H1 (cell line): ENCODE results near the gene SAMD9. TPM values are rescaled to one million over a fixed set of nuclear protein-coding genes. Genes with fewer than 3 reads are reported as not detected.

ENCODE experiments used
- ATF3 ChIP-seq: IDR thresholded peaks from 2 replicates; pipeline ENCODE4 v1.6.1; 2011; ENCODE audit warnings: low read depth, mild to moderate bottlenecking, low read length; ENCODE audit not compliant: insufficient read depth
- E2F6 ChIP-seq: IDR thresholded peaks from 2 replicates; pipeline ENCODE4 v1.6.1; 2012; ENCODE audit warnings: inconsistent platforms
- EP300 ChIP-seq, 2 experiments: IDR thresholded peaks; 1 replicate in 1 of 2; 2 replicates in 1 of 2; pipeline ENCODE4 v1.6.1; 2011 to 2012; ENCODE audit warnings: low read depth in 2 of 2, low read length in 2 of 2, mild to moderate bottlenecking in 2 of 2, borderline replicate concordance in 1 of 2, inconsistent platforms in 1 of 2, moderate library complexity in 1 of 2
- MAFK ChIP-seq: IDR thresholded peaks from 2 replicates; pipeline ENCODE4 v1.6.1; 2012; ENCODE audit warnings: low read depth, mild to moderate bottlenecking, improper control_type of control experiment, low read length
- POU5F1 ChIP-seq: IDR thresholded peaks from 2 replicates; pipeline ENCODE4 v1.6.1; 2011; ENCODE audit warnings: low read depth, mild to moderate bottlenecking, low read length, moderate library complexity
- RXRA ChIP-seq: IDR thresholded peaks from 2 replicates; pipeline ENCODE4 v1.6.1; 2011; ENCODE audit warnings: low read depth, mild to moderate bottlenecking, low read length, moderate library complexity; ENCODE audit not compliant: insufficient read depth
- SIRT6 ChIP-seq: IDR thresholded peaks from one replicate; pipeline ENCODE4 v1.7.1; 2012; ENCODE audit warnings: low read length, inconsistent platforms
- SUZ12 ChIP-seq: fragments of 200-600 bp; sonication (generic); IDR thresholded peaks from 2 replicates; pipeline ENCODE4 v1.6.1; 2012; ENCODE audit warnings: mild to moderate bottlenecking, inconsistent platforms, low read length, moderate library complexity, mixed read lengths
- polyA plus RNA-seq, 7 experiments: library from polyadenylated mRNA; depleted of rRNA in 3 of 7; stranded (reverse) in 5 of 7; unstranded in 2 of 7; fragments of >200 nt in 5 of 7; fragments of 200-250 nt in 2 of 7; gene quantifications; 1 replicate in 5 of 7; 2 replicates in 1 of 7; 4 replicates in 1 of 7; pipeline versions ENCODE4 v1.2.1 to v1.2.3, GENCODE V29; 2011 to 2013; ENCODE audit warnings: missing spikeins in 2 of 7, mixed read lengths in 2 of 7
- total RNA-seq: library from RNA; stranded (reverse); fragmentation: NEBNext Ultra II Directional; extraction: Animal tissue kit (Norgen Biotek cat#: 25700); gene quantifications from 2 replicates; pipeline ENCODE4 v1.2.1, GENCODE V29; 2021

The SAMD9 gene
- total and polyA plus RNA-seq, 2 of the 8 experiments (the other 6 are each of a cell fraction or from before 2014, with no cell fraction given), result 0.02 TPM; not detected in 1

- TF ChIP-seq ATF3 (no peak), MAFK (no peak), EP300 (IDR thresholded peaks at IDR 0.05; ENCODE audit: borderline replicate concordance in 1 of 2, low read depth in 2 of 2, low read length in 2 of 2) (no peak), SIRT6 (no peak), RXRA (no peak), POU5F1 (no peak), SUZ12 (no peak), E2F6 (no peak)
These were observed 57.8 kb downstream of the SAMD9 start (continued) for GRCh38 chr7:93060025-93060424.
